ENCODE results near the gene ANGPTL2. TPM values are rescaled to one million over a fixed set of nuclear protein-coding genes. Genes with fewer than 3 reads are reported as not detected.

The ANGPTL2 gene
- total RNA-seq, 2 donors from 2014 or later = 0.10 TPM; not detected in 1

- ATAC-seq (no peak), DNase-seq (no peak)
- Mint-ChIP-seq H3K4me3 (no peak overlapping the region), H3K27ac (no peak overlapping the region), H3K4me1 (peaks cover 6% of the 10 kb centered on the region), H3K36me3 (ENCODE audit: low read depth) (peaks cover 9% of the 10 kb centered on the region), H3K27me3 (no peaks in the 10 kb centered on the region)
- no peaks in the 10 kb centered on the region for H3K9me3 ChIP-seq (ENCODE audit: control insufficient read depth, low read length, poor library complexity, severe bottlenecking)
These were observed 46.6 kb downstream of the ANGPTL2 start for GRCh38 chr9:127075624-127076372.

- no peaks in the 10 kb centered on the region for H3K9me3 ChIP-seq (ENCODE audit: control insufficient read depth, low read length, poor library complexity, severe bottlenecking)
- H3K4me1 Mint-ChIP-seq = peaks cover 6% of the 10 kb centered on the region
- peaks cover 8% of the 10 kb centered on the region for H3K36me3 Mint-ChIP-seq (ENCODE audit: low read depth)
- H3K27me3 Mint-ChIP-seq = no peaks in the 10 kb centered on the region
- ATAC-seq = no peak
- H3K4me3 Mint-ChIP-seq = no peak overlapping the region
- no peak for DNase-seq
- H3K27ac Mint-ChIP-seq = no peak overlapping the region
These were observed 47.6 kb downstream of the ANGPTL2 start for GRCh38 chr9:127074561-127075548.

GRCh38 chr9:127067603-127068220, 54.7 kb downstream of the ANGPTL2 start:
- Mint-ChIP-seq H3K36me3 (ENCODE audit: low read depth) (no peaks in the 10 kb centered on the region), H3K4me3 (no peak overlapping the region), H3K27me3 (no peaks in the 10 kb centered on the region), H3K4me1 (peaks cover 2% of the 10 kb centered on the region), H3K27ac (no peak overlapping the region)
- H3K9me3 ChIP-seq (ENCODE audit: control insufficient read depth, low read length, poor library complexity, severe bottlenecking) = no peaks in the 10 kb centered on the region
- DNase-seq = no peak
- ATAC-seq = no peak

GRCh38 chr9:127066851-127067136, 55.6 kb downstream of the ANGPTL2 start:
- Mint-ChIP-seq H3K27me3 (no peaks in the 10 kb centered on the region), H3K36me3 (ENCODE audit: low read depth) (no peaks in the 10 kb centered on the region), H3K27ac (no peak overlapping the region), H3K4me1 (peaks cover 2% of the 10 kb centered on the region), H3K4me3 (no peak overlapping the region)
- ATAC-seq (no peak), DNase-seq (no peak)
- no peaks in the 10 kb centered on the region for H3K9me3 ChIP-seq (ENCODE audit: control insufficient read depth, low read length, poor library complexity, severe bottlenecking)

- Mint-ChIP-seq H3K27ac (no peak overlapping the region), H3K36me3 (ENCODE audit: low read depth) (no peaks in the 10 kb centered on the region), H3K4me3 (no peak overlapping the region), H3K27me3 (no peaks in the 10 kb centered on the region), H3K4me1 (peaks cover 2% of the 10 kb centered on the region)
- ATAC-seq = no peak
- H3K9me3 ChIP-seq (ENCODE audit: control insufficient read depth, low read length, poor library complexity, severe bottlenecking) = no peaks in the 10 kb centered on the region
- DNase-seq = no peak
These were observed 56.2 kb downstream of the ANGPTL2 start for GRCh38 chr9:127066060-127066850.

- H3K27ac Mint-ChIP-seq = no peak overlapping the region
- H3K4me1 Mint-ChIP-seq = peaks cover 2% of the 10 kb centered on the region
- H3K9me3 ChIP-seq (ENCODE audit: control insufficient read depth, low read length, poor library complexity, severe bottlenecking) = no peaks in the 10 kb centered on the region
- no peak for DNase-seq
- H3K27me3 Mint-ChIP-seq = no peaks in the 10 kb centered on the region
- H3K4me3 Mint-ChIP-seq = no peak overlapping the region
- ATAC-seq = no peak
- H3K36me3 Mint-ChIP-seq (ENCODE audit: low read depth) = no peaks in the 10 kb centered on the region
These were observed 56.8 kb downstream of the ANGPTL2 start for GRCh38 chr9:127065592-127065991.

- H3K27me3 Mint-ChIP-seq = no peaks in the 10 kb centered on the region
- H3K27ac Mint-ChIP-seq = no peak overlapping the region
- H3K4me1 Mint-ChIP-seq = peaks cover 4% of the 10 kb centered on the region
- no peak for ATAC-seq
- no peaks in the 10 kb centered on the region for H3K36me3 Mint-ChIP-seq (ENCODE audit: low read depth)
- no peak for DNase-seq
- H3K9me3 ChIP-seq (ENCODE audit: control insufficient read depth, low read length, poor library complexity, severe bottlenecking) = no peaks in the 10 kb centered on the region
- H3K4me3 Mint-ChIP-seq = no peak overlapping the region
These were observed 58.1 kb downstream of the ANGPTL2 start for GRCh38 chr9:127064335-127064734.

- ATAC-seq = no peak
- H3K9me3 ChIP-seq (ENCODE audit: control insufficient read depth, low read length, poor library complexity, severe bottlenecking) = no peaks in the 10 kb centered on the region
- Mint-ChIP-seq H3K27me3 (no peaks in the 10 kb centered on the region), H3K4me3 (no peak overlapping the region), H3K27ac (no peak overlapping the region), H3K36me3 (ENCODE audit: low read depth) (no peaks in the 10 kb centered on the region), H3K4me1 (peaks cover 18% of the 10 kb centered on the region)
- no peak for DNase-seq
These were observed 61.0 kb downstream of the ANGPTL2 start for GRCh38 chr9:127061411-127061810.

GRCh38 chr9:127059765-127060361, 62.6 kb downstream of the ANGPTL2 start:
- Mint-ChIP-seq H3K27ac (no peak overlapping the region), H3K36me3 (ENCODE audit: low read depth) (no peaks in the 10 kb centered on the region), H3K4me1 (peaks cover 16% of the 10 kb centered on the region), H3K27me3 (no peaks in the 10 kb centered on the region), H3K4me3 (no peak overlapping the region)
- ATAC-seq = no peak
- H3K9me3 ChIP-seq (ENCODE audit: control insufficient read depth, low read length, poor library complexity, severe bottlenecking) = no peaks in the 10 kb centered on the region
- DNase-seq = no peak

- Mint-ChIP-seq H3K27ac (no peak overlapping the region), H3K4me1 (peaks cover 16% of the 10 kb centered on the region), H3K36me3 (ENCODE audit: low read depth) (no peaks in the 10 kb centered on the region), H3K4me3 (no peak overlapping the region), H3K27me3 (no peaks in the 10 kb centered on the region)
- no peaks in the 10 kb centered on the region for H3K9me3 ChIP-seq (ENCODE audit: control insufficient read depth, low read length, poor library complexity, severe bottlenecking)
- DNase-seq (no peak), ATAC-seq (no peak)
These were observed 63.4 kb downstream of the ANGPTL2 start for GRCh38 chr9:127059030-127059429.

- H3K27ac Mint-ChIP-seq = peak overlapping the region; percentile 51
- no peaks in the 10 kb centered on the region for H3K27me3 Mint-ChIP-seq
- no peak overlapping the region for H3K4me3 Mint-ChIP-seq
- DNase-seq (no peak), ATAC-seq (no peak)
- H3K9me3 ChIP-seq (ENCODE audit: control insufficient read depth, low read length, poor library complexity, severe bottlenecking) = no peaks in the 10 kb centered on the region
- no peaks in the 10 kb centered on the region for H3K36me3 Mint-ChIP-seq (ENCODE audit: low read depth)
- peaks cover 16% of the 10 kb centered on the region for H3K4me1 Mint-ChIP-seq
These were observed 63.8 kb downstream of the ANGPTL2 start for GRCh38 chr9:127058645-127059021.

- Mint-ChIP-seq H3K27me3 (no peaks in the 10 kb centered on the region), H3K27ac (peak overlapping the region; percentile 51), H3K4me1 (peaks cover 16% of the 10 kb centered on the region)
These were observed 64.3 kb downstream of the ANGPTL2 start for GRCh38 chr9:127058011-127058644.

More at GRCh38 chr9:127058011-127058644, 64.3 kb downstream of the ANGPTL2 start:
- Mint-ChIP-seq H3K36me3 (ENCODE audit: low read depth) (no peaks in the 10 kb centered on the region), H3K4me3 (no peak overlapping the region)
- ATAC-seq (no peak), DNase-seq (no peak)
- H3K9me3 ChIP-seq (ENCODE audit: control insufficient read depth, low read length, poor library complexity, severe bottlenecking) = no peaks in the 10 kb centered on the region

Data from T-helper 17 cell (primary cell).